IMR-90 (cell line): ENCODE results near the gene CCDC102B. TPM values are rescaled to one million over a fixed set of nuclear protein-coding genes. Genes with fewer than 3 reads are reported as not detected.

Experiments
- ATAC-seq: fragments of 200-7000 bp; cut with Tn5 transposase; 2 replicates; pipeline ENCODE4 v1.9.1; 2020; ENCODE audit warnings: low read depth, mild to moderate bottlenecking, moderate library complexity
- BruUV-seq: library from RNA; stranded (reverse); fragments of 400-500 nt; replicated peaks from 2 replicates; lab custom pipeline; 2021; lab: Mats Ljungman, UMichigan
- CTCF ChIA-PET: fragments of 300-600 bp; formaldehyde crosslinking; extraction: SDS; loops from one replicate; lab custom pipeline; 2021; ENCODE audit warnings: antibody characterized with exemption; lab: Yijun Ruan, JAX
- POLR2A ChIA-PET: fragments of 300-600 bp; sonication (Branson Sonifier 250); formaldehyde crosslinking; loops from one replicate; lab custom pipeline; 2022; ENCODE audit warnings: antibody characterized with exemption; ENCODE audit not compliant: unreplicated experiment; lab: Charles Lee
- DNase-seq: peaks from one replicate; pipeline ENCODE4 v3.0.0; 2013
- H2AFZ ChIP-seq: replicated peaks from 2 replicates; pipeline ENCODE3; 2013; ENCODE audit warnings: low read length, mild to moderate bottlenecking; ENCODE audit not compliant: poor library complexity
- H2AK5ac ChIP-seq: 2 replicates; pipeline ENCODE4 v1.6.1; 2013; ENCODE audit warnings: low read depth, low read length, inconsistent platforms
- H2AK9ac ChIP-seq: replicated peaks from 2 replicates; pipeline ENCODE3; 2013; ENCODE audit warnings: mild to moderate bottlenecking, low read depth, low read length, moderate library complexity; ENCODE audit not compliant: poor library complexity
- H2BK120ac ChIP-seq: 2 replicates; pipeline ENCODE4 v1.6.1; 2013; ENCODE audit warnings: low read depth, low read length, inconsistent platforms
- H2BK15ac ChIP-seq: 3 replicates; pipeline ENCODE4 v1.6.1; 2013; ENCODE audit warnings: low read depth, low read length, inconsistent platforms
- H2BK20ac ChIP-seq: 2 replicates; pipeline ENCODE4 v1.6.1; 2013; ENCODE audit warnings: low read depth, mild to moderate bottlenecking, inconsistent platforms, low read length, moderate library complexity
- H2BK5ac ChIP-seq: 2 replicates; pipeline ENCODE4 v1.6.1; 2013; ENCODE audit warnings: mild to moderate bottlenecking, low read depth, low read length, inconsistent platforms; ENCODE audit not compliant: poor library complexity, severe bottlenecking
- H3K14ac ChIP-seq: replicated peaks from 2 replicates; pipeline ENCODE4 v1.6.1; 2013; ENCODE audit warnings: low read depth, low read length, inconsistent platforms
- H3K18ac ChIP-seq: 2 replicates; pipeline ENCODE4 v1.6.1; 2013; ENCODE audit warnings: low read depth, low read length, control low read depth
- H3K23ac ChIP-seq: 2 replicates; pipeline ENCODE4 v1.6.1; 2013; ENCODE audit warnings: low read depth, low read length, inconsistent platforms
- H3K27ac ChIP-seq: 2 replicates; pipeline ENCODE4 v1.5.1; 2013; ENCODE audit warnings: mild to moderate bottlenecking, control low read depth, low read length; ENCODE audit not compliant: insufficient read depth
- H3K27me3 ChIP-seq: 2 replicates; pipeline ENCODE4 v1.6.1; 2013; ENCODE audit warnings: low read length; ENCODE audit not compliant: control insufficient read depth, insufficient read depth
- H3K36me3 ChIP-seq: 2 replicates; pipeline ENCODE4 v1.6.1; 2013; ENCODE audit warnings: low read length, mixed read lengths; ENCODE audit not compliant: control insufficient read depth, insufficient read depth
- H3K4ac ChIP-seq: 2 replicates; pipeline ENCODE4 v1.6.1; 2013; ENCODE audit warnings: low read depth, low read length, inconsistent platforms
- H3K4me1 ChIP-seq: 2 replicates; pipeline ENCODE4 v1.6.1; 2013; ENCODE audit warnings: low read length, mixed read lengths; ENCODE audit not compliant: control insufficient read depth, insufficient read depth
- H3K4me2 ChIP-seq: 2 replicates; pipeline ENCODE4 v1.6.1; 2013; ENCODE audit warnings: low read depth, mild to moderate bottlenecking, control low read depth, low read length, moderate library complexity
- H3K4me3 ChIP-seq: 2 replicates; pipeline ENCODE4 v1.5.1; 2013; ENCODE audit warnings: low read depth, mild to moderate bottlenecking, control low read depth, low read length, moderate library complexity; ENCODE audit not compliant: insufficient read depth
- H3K56ac ChIP-seq: 2 replicates; pipeline ENCODE4 v1.6.1; 2013; ENCODE audit warnings: low read length, inconsistent platforms; ENCODE audit not compliant: insufficient read depth; ENCODE audit errors: extremely low read depth
- H3K79me1 ChIP-seq, 2 experiments: 2 replicates each; pipeline ENCODE4 v1.6.1; 2013; ENCODE audit warnings: low read length in 2 of 2, inconsistent platforms in 1 of 2, low read depth in 1 of 2
- H3K9ac ChIP-seq: 2 replicates; pipeline ENCODE4 v1.6.1; 2013; ENCODE audit warnings: low read depth, low read length, control low read depth
- H3K9me1 ChIP-seq: 2 replicates; pipeline ENCODE4 v1.6.1; 2013; ENCODE audit warnings: low read length, inconsistent platforms; ENCODE audit not compliant: insufficient read depth
- H3K9me3 ChIP-seq: 2 replicates; pipeline ENCODE4 v1.6.1; 2013; ENCODE audit warnings: low read length; ENCODE audit not compliant: control insufficient read depth, insufficient read depth
- H4K20me1 ChIP-seq: 2 replicates; pipeline ENCODE4 v1.6.1; 2013; ENCODE audit warnings: low read length, inconsistent platforms; ENCODE audit not compliant: insufficient read depth
- H4K5ac ChIP-seq: 2 replicates; pipeline ENCODE4 v1.6.1; 2013; ENCODE audit warnings: mild to moderate bottlenecking, low read depth, low read length, control low read depth
- H4K8ac ChIP-seq, 2 experiments: 2 replicates each; pipeline ENCODE4 v1.6.1; 2013; ENCODE audit warnings: low read depth in 2 of 2, low read length in 2 of 2, control low read depth in 1 of 2, inconsistent platforms in 1 of 2
- H4K91ac ChIP-seq: 2 replicates; pipeline ENCODE4 v1.6.1; 2013; ENCODE audit warnings: low read depth, low read length, inconsistent platforms; ENCODE audit not compliant: insufficient read depth
- BHLHE40 ChIP-seq: fragments of 150-350 bp; IDR thresholded peaks from 2 replicates; pipeline ENCODE4 v1.6.1; 2016; ENCODE audit warnings: mild to moderate bottlenecking, low read depth, low read length
- CEBPB ChIP-seq: IDR thresholded peaks from 2 replicates; pipeline ENCODE4 v1.6.1; 2012; ENCODE audit warnings: low read depth, low read length, improper control_type of control experiment
- FOS ChIP-seq: fragments of 150-350 bp; IDR thresholded peaks from 2 replicates; pipeline ENCODE4 v1.6.1; 2016; ENCODE audit warnings: low read depth, low read length
- RFX5 ChIP-seq: IDR thresholded peaks from 2 replicates; pipeline ENCODE4 v1.8.0; 2012; ENCODE audit warnings: low read depth, mild to moderate bottlenecking, low read length, moderate library complexity
- WGBS, 2 experiments: methylation state at CpG; one replicate each; pipeline versions ENCODE4 v1.1.5 to v1.1.7; 2013; ENCODE audit warnings: missing lambda C conversion rate in 2 of 2; ENCODE audit not compliant: insufficient read length in 1 of 2; ENCODE audit errors: extremely low coverage in 2 of 2; 5-methylcytosine and 5-hydroxymethylcytosine counted together
- dilution Hi-C: fragments of 300-500 bp; cut with HindIII; formaldehyde crosslinking; loops from one replicate; pipeline ENCODE4 v1.14.3; 2018; ENCODE audit warnings: low sequenced_read_pairs; ENCODE audit not compliant: unreplicated experiment
- in situ Hi-C: fragments of 300-500 bp; cut with MboI; formaldehyde crosslinking; loops from 3 replicates; pipeline ENCODE4 v1.14.3; 2019; ENCODE audit warnings: low sequenced_read_pairs, inconsistent platforms, mixed read lengths
- intact Hi-C: fragments of 100-400 bp; cut with micrococcal nuclease; formaldehyde crosslinking; loops from 2 replicates; pipeline ENCODE4 v1.10.0; 2022
- polyA plus RNA-seq, 3 experiments: library from polyadenylated mRNA; depleted of rRNA; stranded (reverse); fragments of >200 nt; gene quantifications; 2 replicates each; pipeline ENCODE4 v1.2.3, GENCODE V29; 2012; ENCODE audit warnings: low replicate concordance in 1 of 3
- total RNA-seq: library from RNA; depleted of rRNA; stranded (reverse); fragments of >200 nt; gene quantifications from 2 replicates; pipeline ENCODE4 v1.2.3, GENCODE V29; 2012
- TF ChIP-seq, protein P1 (sequence below): fragments of 150-350 bp; IDR thresholded peaks from 2 replicates; pipeline ENCODE4 v1.6.1; 2017; ENCODE audit warnings: mild to moderate bottlenecking, antibody characterized with exemption, low read length, low read depth

CCDC102B gene
- total and polyA plus RNA-seq, 2 of the 4 experiments (the other 2 are of a cell fraction), result 0.54 to 1.4 TPM

DNA sequence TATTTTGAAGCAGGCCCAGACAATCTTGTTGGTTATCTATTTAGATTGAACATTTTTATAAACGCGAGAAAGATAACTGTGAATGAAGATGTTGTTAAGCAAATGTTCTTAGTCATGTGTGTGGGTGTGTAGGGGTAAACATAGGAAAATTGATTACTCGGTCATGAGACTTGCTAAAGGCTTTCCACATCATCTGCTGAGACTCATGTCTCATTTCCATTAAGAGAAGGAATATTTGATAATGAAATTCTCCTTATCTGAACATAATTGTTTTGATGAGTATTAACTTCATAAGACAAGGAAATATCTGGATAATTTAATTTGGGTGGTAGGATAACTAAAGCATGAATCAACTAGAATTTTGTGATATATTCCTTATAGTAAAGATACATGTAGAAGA is 19.7 kb downstream of the CCDC102B start:
- H3K14ac ChIP-seq, result no peak overlapping the region
- no peak overlapping the region for H3K4me3 ChIP-seq
- ATAC-seq, result peak; percentile 71
- no peak overlapping the region for H3K56ac ChIP-seq
- H2BK120ac ChIP-seq, result no peak overlapping the region
- no peak overlapping the region for H4K8ac ChIP-seq
- no peaks in the 10 kb centered on the region for H4K20me1 ChIP-seq
- H3K27ac ChIP-seq, result no peak overlapping the region
- peak overlapping the region; percentile 5 for H2BK5ac ChIP-seq
- no TSS peak for BruUV-seq
- TF ChIP-seq, protein P1, sequence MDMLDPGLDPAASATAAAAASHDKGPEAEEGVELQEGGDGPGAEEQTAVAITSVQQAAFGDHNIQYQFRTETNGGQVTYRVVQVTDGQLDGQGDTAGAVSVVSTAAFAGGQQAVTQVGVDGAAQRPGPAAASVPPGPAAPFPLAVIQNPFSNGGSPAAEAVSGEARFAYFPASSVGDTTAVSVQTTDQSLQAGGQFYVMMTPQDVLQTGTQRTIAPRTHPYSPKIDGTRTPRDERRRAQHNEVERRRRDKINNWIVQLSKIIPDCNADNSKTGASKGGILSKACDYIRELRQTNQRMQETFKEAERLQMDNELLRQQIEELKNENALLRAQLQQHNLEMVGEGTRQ, result 0 out of 2 replicates have a peak, but pooled peaks have one; percentile 23
- peak; percentile 71 for TF ChIP-seq FOS
- TF ChIP-seq BHLHE40, result peak; percentile 93
- peak; percentile 65 for TF ChIP-seq CEBPB
- no peak for TF ChIP-seq RFX5
- no peak overlapping the region for H3K4me2 ChIP-seq
- in situ Hi-C loops, result no loop called here
- no CpG with 5 or more reads among the region's 3 CpGs for WGBS, 2 experiments
- H4K91ac ChIP-seq, result no peak overlapping the region
- no peaks in the 10 kb centered on the region for H3K4me1 ChIP-seq
- no peaks in the 10 kb centered on the region for H3K36me3 ChIP-seq
- no peak overlapping the region for H3K4ac ChIP-seq
- H3K23ac ChIP-seq, result no peak overlapping the region
- H3K18ac ChIP-seq, result no peak overlapping the region
- no peak overlapping the region for H4K5ac ChIP-seq
- no peak overlapping the region for H2BK15ac ChIP-seq
- no peaks in the 10 kb centered on the region for H3K9me3 ChIP-seq
- H3K79me1 ChIP-seq, result no peaks in the 10 kb centered on the region
- no peak overlapping the region for H2BK20ac ChIP-seq
- no peak overlapping the region for H3K9ac ChIP-seq
- H2AK9ac ChIP-seq, result no peak overlapping the region
- no peak overlapping the region for H2AFZ ChIP-seq
- ChIA-PET POLR2A (interaction anchor here (0.7 kb wide), 1 partner anchor 1994 kb away, joined by 3 read pairs; no protein-coding TSS in a partner anchor), CTCF (no interaction called here)
- no peaks in the 10 kb centered on the region for H3K27me3 ChIP-seq
- peak; percentile 84 for DNase-seq
- H2AK5ac ChIP-seq, result no peak overlapping the region
- intact Hi-C loops, result no loop called here
- dilution Hi-C loops, result no loop called here
- H3K9me1 ChIP-seq, result no peaks in the 10 kb centered on the region; the same call in 1 of the 2 replicates
